ENCODE measurements around the gene RPS21.

RPS21 gene

GRCh38 chr20:62363920-62364851, 22.7 kb upstream of the RPS21 start:
- Histone ChIP-seq H2AFZ (ENCODE audit: low read depth, low read length) (no peak overlapping the region), H3K36me3 (ENCODE audit: insufficient read depth, low read length) (no peaks in the 10 kb centered on the region), H3K4me3 (ENCODE audit: low read length) (no peak overlapping the region), H3K9me3 (ENCODE audit: low read length) (no peaks in the 10 kb centered on the region), H3K27me3 (ENCODE audit: insufficient read depth, low read length) (no peaks in the 10 kb centered on the region), H3K4me1 (ENCODE audit: insufficient read depth, low read length) (peaks cover 48% of the 10 kb centered on the region)

- H3K4me3 ChIP-seq (ENCODE audit: low read length), result no peak overlapping the region
- no peaks in the 10 kb centered on the region for H3K36me3 ChIP-seq (ENCODE audit: insufficient read depth, low read length)
- no peaks in the 10 kb centered on the region for H3K27me3 ChIP-seq (ENCODE audit: insufficient read depth, low read length)
- H3K4me1 ChIP-seq (ENCODE audit: insufficient read depth, low read length), result peaks cover 57% of the 10 kb centered on the region
- no peaks in the 10 kb centered on the region for H3K9me3 ChIP-seq (ENCODE audit: low read length)
- H2AFZ ChIP-seq (ENCODE audit: low read depth, low read length), result no peak overlapping the region
Observed at GRCh38 chr20:62364911-62365736, 21.8 kb upstream of the RPS21 start.

GRCh38 chr20:62365814-62366369, 21.0 kb upstream of the RPS21 start:
- H3K4me1 ChIP-seq (ENCODE audit: insufficient read depth, low read length), result peaks cover 65% of the 10 kb centered on the region

GRCh38 chr20:62366370-62367135, 20.4 kb upstream of the RPS21 start:
- Histone ChIP-seq H3K4me1 (ENCODE audit: insufficient read depth, low read length) (peaks cover 63% of the 10 kb centered on the region), H3K9me3 (ENCODE audit: low read length) (no peaks in the 10 kb centered on the region), H3K27me3 (ENCODE audit: insufficient read depth, low read length) (no peaks in the 10 kb centered on the region), H2AFZ (ENCODE audit: low read depth, low read length) (peak overlapping the region; percentile 46), H3K36me3 (ENCODE audit: insufficient read depth, low read length) (no peaks in the 10 kb centered on the region), H3K4me3 (ENCODE audit: low read length) (peak overlapping the region; percentile 72)

More at GRCh38 chr20:62365814-62366369, 21.0 kb upstream of the RPS21 start:
- Histone ChIP-seq H3K4me3 (ENCODE audit: low read length) (peak overlapping the region; percentile 72), H3K27me3 (ENCODE audit: insufficient read depth, low read length) (no peaks in the 10 kb centered on the region), H3K36me3 (ENCODE audit: insufficient read depth, low read length) (no peaks in the 10 kb centered on the region), H2AFZ (ENCODE audit: low read depth, low read length) (no peak overlapping the region), H3K9me3 (ENCODE audit: low read length) (no peaks in the 10 kb centered on the region)

GRCh38 chr20:62367136-62367632, 19.7 kb upstream of the RPS21 start, which contains the start of gene LAMA5:
LAMA5 (minus strand) TSS chr20:62367312; CDS start chr20:62367245, 67 bp downstream.
- H2AFZ ChIP-seq (ENCODE audit: low read depth, low read length), result peak within 1 kb of the TSS; percentile 90
- H3K4me1 ChIP-seq (ENCODE audit: insufficient read depth, low read length), result peaks cover 63% of the 10 kb centered on the region
- peak within 1 kb of the TSS; percentile 72 for H3K4me3 ChIP-seq (ENCODE audit: low read length)
- no peaks in the 10 kb centered on the region for H3K9me3 ChIP-seq (ENCODE audit: low read length)
- no peaks in the 10 kb centered on the region for H3K27me3 ChIP-seq (ENCODE audit: insufficient read depth, low read length)
- no peaks in the 10 kb centered on the region for H3K36me3 ChIP-seq (ENCODE audit: insufficient read depth, low read length)

GRCh38 chr20:62367633-62368391, 19.1 kb upstream of the RPS21 start:
- Histone ChIP-seq H3K36me3 (ENCODE audit: insufficient read depth, low read length) (no peaks in the 10 kb centered on the region), H3K9me3 (ENCODE audit: low read length) (no peaks in the 10 kb centered on the region), H3K4me3 (ENCODE audit: low read length) (peak overlapping the region; percentile 60), H2AFZ (ENCODE audit: low read depth, low read length) (peak overlapping the region; percentile 90), H3K4me1 (ENCODE audit: insufficient read depth, low read length) (peaks cover 63% of the 10 kb centered on the region), H3K27me3 (ENCODE audit: insufficient read depth, low read length) (no peaks in the 10 kb centered on the region)

GRCh38 chr20:62368392-62368975, 18.4 kb upstream of the RPS21 start:
- Histone ChIP-seq H3K36me3 (ENCODE audit: insufficient read depth, low read length) (no peaks in the 10 kb centered on the region), H3K9me3 (ENCODE audit: low read length) (no peaks in the 10 kb centered on the region), H3K4me1 (ENCODE audit: insufficient read depth, low read length) (peaks cover 58% of the 10 kb centered on the region), H3K4me3 (ENCODE audit: low read length) (peak overlapping the region; percentile 60), H3K27me3 (ENCODE audit: insufficient read depth, low read length) (no peaks in the 10 kb centered on the region), H2AFZ (ENCODE audit: low read depth, low read length) (peak overlapping the region; percentile 90)

GRCh38 chr20:62368976-62369814, 17.7 kb upstream of the RPS21 start:
- peak overlapping the region; percentile 60 for H3K4me3 ChIP-seq (ENCODE audit: low read length)

GRCh38 chr20:62369815-62370114, 17.1 kb upstream of the RPS21 start:
- H3K9me3 ChIP-seq (ENCODE audit: low read length), result peaks cover 5% of the 10 kb centered on the region
- H3K36me3 ChIP-seq (ENCODE audit: insufficient read depth, low read length), result no peaks in the 10 kb centered on the region
- H3K4me3 ChIP-seq (ENCODE audit: low read length), result no peak overlapping the region
- H3K27me3 ChIP-seq (ENCODE audit: insufficient read depth, low read length), result no peaks in the 10 kb centered on the region
- peaks cover 46% of the 10 kb centered on the region for H3K4me1 ChIP-seq (ENCODE audit: insufficient read depth, low read length)
- no peak overlapping the region for H2AFZ ChIP-seq (ENCODE audit: low read depth, low read length)

More at GRCh38 chr20:62368976-62369814, 17.7 kb upstream of the RPS21 start:
- Histone ChIP-seq H3K36me3 (ENCODE audit: insufficient read depth, low read length) (no peaks in the 10 kb centered on the region), H3K9me3 (ENCODE audit: low read length) (peaks cover 5% of the 10 kb centered on the region), H3K4me1 (ENCODE audit: insufficient read depth, low read length) (peaks cover 50% of the 10 kb centered on the region), H2AFZ (ENCODE audit: low read depth, low read length) (peak overlapping the region; percentile 90), H3K27me3 (ENCODE audit: insufficient read depth, low read length) (no peaks in the 10 kb centered on the region)

GRCh38 chr20:62370115-62370806, 16.6 kb upstream of the RPS21 start:
- Histone ChIP-seq H3K36me3 (ENCODE audit: insufficient read depth, low read length) (no peaks in the 10 kb centered on the region), H3K4me1 (ENCODE audit: insufficient read depth, low read length) (peaks cover 42% of the 10 kb centered on the region), H3K4me3 (ENCODE audit: low read length) (no peak overlapping the region), H2AFZ (ENCODE audit: low read depth, low read length) (no peak overlapping the region), H3K27me3 (ENCODE audit: insufficient read depth, low read length) (no peaks in the 10 kb centered on the region), H3K9me3 (ENCODE audit: low read length) (peaks cover 5% of the 10 kb centered on the region)

All from neuron (in vitro differentiated cells).